Measurements from ENCODE around the gene EGF.
"Not testable (repeated sequence)": the region's sequence is repeated elsewhere in the genome, so short reads cannot be mapped to it uniquely, and the experiment has no call there.

EGF gene

GRCh38 chr4:109998867-109999584 lies 86.3 kb downstream of the EGF start:
- peak; percentile 21 for DNase-seq

GRCh38 chr4:109999585-109999912 lies 86.9 kb downstream of the EGF start:
- DNase-seq = no peak

DNA sequence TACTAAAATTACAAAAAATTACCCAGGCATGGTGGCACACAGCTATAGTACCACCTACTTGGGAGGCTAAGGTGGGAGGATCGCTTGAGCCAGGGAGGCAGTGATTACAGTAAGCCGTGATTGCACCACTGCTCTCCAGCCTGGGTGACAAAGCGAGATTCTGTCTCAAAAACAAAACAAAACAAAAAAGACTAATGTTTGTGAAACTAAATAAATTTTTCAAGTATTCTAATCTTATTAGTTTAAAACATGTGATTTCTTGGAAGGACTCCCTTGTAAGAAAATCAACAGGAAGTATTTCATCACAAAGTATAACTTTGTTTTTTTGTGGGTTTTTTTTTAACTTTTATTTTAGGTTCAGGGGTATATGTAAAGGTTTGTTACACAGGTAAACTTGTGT lies 89.6 kb downstream of the EGF start:
- DNase-seq = no peak

- no peak for DNase-seq
Observed at GRCh38 chr4:110003401-110004187, 90.9 kb downstream of the EGF start.

- DNase-seq = no peak
Observed at GRCh38 chr4:110004556-110004955, 91.9 kb downstream of the EGF start.

GRCh38 chr4:110005461-110006056 lies 92.9 kb downstream of the EGF start:
- DNase-seq = no peak

DNA sequence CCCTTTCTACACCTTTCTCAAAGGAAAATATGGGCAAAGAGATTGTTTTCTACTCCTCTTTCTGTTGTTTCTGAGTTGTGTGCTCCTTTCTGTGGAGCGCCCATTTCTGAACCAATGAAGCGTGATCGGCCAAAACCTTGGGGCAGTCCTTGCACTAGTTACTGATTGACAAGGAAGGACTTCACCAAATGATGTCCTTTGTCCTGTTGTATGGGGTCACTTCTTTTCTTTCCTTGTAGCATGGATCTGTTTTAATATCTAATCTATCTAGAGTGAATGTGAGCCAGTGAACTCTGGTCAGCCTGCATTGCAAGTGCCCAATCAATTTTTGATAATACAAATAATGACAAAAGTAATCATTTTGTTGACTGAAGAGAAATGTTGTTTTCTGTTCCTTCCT lies 94.5 kb downstream of the EGF start:
- no peak for DNase-seq

- DNase-seq = no peak
Observed at GRCh38 chr4:110008540-110008939, 95.9 kb downstream of the EGF start.

DNA sequence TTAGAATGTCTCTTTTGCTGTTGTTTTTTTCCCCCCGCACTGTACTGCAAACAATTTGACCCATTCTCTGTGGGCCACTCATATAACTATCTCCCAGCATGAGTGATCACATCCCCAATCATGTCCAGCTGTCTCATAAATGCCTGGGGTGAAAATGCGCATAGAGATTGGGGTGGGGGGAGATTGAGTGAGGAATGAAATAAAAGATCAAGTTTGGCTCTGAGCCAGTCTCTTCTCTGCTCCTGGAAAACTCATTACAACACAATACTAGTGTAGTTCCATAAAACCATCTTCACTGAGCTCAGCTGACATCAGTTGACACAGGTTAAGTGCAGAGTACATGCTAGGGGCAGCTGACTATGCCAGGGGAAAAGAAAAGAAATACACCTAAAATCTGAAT lies 96.9 kb downstream of the EGF start:
- no peak for DNase-seq

- DNase-seq = no peak
Observed at GRCh38 chr4:110010797-110011196, 98.1 kb downstream of the EGF start.

- DNase-seq = no peak
Observed at GRCh38 chr4:110012917-110013316, 100.2 kb downstream of the EGF start.

- no peak for DNase-seq
Observed at GRCh38 chr4:110014233-110014632, 101.5 kb downstream of the EGF start.

DNA sequence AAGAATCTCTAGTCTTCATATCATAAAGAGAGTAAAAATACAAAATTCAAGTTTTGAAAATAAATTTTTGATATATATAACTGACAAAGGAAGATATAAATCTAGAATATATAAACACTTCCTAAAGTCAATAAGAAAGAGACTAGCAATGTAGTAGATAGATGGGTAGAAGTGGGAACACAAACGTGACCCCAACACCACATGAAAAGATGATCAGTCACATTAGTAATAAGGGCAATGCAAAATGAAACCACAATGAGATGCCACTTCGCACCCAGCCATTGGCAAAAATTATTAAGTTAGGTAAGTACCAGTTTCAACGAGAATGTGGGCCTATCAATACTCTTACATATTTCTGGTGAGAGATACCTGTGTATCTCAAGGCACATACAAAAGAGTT lies 106.5 kb downstream of the EGF start:
- DNase-seq = no peak

DNA sequence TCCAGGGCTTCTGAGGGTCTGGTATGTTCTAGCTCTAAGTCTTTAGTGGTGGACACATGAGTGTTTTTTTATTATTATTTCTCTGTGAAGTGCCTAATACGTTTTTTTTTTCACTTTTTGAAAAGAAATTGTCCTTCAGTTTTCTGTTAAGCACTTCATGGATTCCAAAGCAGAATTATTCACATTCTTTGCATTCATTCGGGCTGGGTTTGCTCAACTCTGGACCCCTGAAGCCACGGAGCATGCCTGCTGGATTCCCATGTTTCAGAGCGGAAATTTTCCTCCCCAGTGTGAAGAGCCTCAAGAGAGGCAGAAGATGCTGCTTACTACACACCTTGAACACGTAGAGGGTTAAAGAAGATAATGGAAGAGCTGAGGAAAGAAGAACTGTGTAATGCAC lies 107.5 kb downstream of the EGF start:
- no peak for DNase-seq

DNA sequence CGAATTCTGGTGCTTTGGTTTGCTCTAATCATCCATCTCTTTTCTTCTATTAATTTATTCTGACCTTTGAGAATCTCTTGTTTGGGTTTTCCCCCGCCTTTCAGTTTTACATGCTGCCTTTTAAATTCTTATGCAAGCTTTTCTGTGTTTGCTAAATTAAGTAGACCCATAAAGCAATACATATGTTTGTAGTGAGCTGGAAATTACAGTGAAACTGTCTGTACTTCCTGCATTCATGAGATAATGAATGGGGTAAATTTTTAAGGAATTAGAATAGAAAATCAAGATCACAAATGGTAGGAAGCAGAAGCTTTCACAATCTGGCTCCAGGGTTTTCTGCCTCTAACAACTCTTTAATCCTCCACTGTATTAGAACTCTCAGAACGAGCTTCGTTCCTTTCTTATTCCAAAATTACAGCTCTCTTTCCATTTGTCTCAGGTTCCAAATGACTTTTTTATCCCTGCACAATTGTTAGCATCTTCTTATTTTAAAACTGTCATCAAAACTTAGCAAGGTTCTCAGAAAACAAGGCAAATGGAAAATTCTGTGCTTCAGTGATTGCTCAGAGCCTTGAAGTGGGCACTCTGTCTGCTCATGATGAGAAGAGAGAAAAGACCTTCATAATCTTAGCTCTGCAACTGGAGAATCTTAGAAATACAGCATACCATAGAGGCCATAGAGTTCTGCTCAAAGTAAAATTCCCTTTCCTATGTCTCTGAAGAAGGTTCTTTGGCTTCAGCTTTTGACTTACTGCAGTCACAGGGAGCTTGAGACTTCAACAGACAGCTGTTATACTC lies 108.2 kb downstream of the EGF start:
- no peak for DNase-seq

GRCh38 chr4:110022457-110022856 lies 109.8 kb downstream of the EGF start:
- no peak for DNase-seq

GRCh38 chr4:110025056-110025455 lies 112.4 kb downstream of the EGF start:
- no peak for DNase-seq

DNA sequence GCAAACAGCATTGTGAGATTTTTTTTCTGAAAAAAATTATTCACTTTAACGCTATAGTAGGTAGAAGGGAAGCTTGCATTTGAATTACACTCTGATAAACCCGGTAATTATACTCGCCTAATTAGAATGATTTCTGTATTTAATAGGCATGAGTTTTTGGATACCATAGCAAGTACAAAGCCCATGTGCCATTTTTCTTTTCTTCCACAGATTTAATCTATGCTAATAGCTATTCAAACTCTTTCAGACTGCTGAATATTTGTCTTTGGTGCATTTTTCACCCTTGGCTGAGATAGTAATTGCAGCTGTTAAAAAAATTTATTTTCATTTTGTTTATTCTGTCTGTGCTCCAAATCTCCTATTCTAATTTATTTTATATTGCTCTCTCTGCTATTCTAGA lies 113.0 kb downstream of the EGF start:
- no peak for DNase-seq

DNA sequence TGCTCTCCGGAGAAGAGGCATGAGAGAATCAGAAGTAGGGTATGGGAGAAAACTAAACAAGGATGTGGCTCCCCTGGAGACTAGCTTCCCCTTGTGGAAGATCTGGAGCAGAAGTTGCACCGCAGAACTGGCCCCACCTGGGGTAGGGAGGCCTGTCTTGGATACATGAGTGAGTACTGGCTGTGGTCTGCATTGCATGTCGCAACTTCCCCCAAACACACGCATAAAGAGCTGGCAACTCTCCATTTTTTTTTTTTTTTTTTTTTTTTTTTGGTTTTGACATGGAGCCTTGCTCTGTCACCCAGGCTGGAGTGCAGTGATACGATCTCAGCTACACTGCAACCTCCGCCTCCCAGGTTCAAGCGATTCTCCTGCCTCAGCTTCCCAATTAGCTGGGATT lies 119.9 kb downstream of the EGF start:
- no peak for DNase-seq

- DNase-seq = no peak
Observed at GRCh38 chr4:110033355-110034025, 120.8 kb downstream of the EGF start.

DNA sequence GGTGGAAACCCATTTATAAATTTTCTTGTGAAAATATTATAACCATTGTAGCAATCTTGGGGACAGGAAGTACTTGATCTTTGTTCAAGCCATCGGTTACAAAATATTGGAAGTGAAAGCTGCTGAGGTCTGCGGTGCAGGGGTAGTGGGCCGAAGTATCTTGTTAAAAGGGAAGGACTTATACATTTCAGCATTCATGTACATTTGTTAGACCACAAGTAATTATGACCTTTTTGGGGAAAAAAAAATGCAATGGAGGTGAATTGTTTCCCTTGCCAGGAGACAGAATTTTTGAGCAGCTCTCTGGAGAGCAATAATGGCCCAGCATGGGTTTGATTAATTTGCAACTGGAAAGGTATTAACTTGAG lies 121.3 kb downstream of the EGF start:
- DNase-seq = no peak

DNA sequence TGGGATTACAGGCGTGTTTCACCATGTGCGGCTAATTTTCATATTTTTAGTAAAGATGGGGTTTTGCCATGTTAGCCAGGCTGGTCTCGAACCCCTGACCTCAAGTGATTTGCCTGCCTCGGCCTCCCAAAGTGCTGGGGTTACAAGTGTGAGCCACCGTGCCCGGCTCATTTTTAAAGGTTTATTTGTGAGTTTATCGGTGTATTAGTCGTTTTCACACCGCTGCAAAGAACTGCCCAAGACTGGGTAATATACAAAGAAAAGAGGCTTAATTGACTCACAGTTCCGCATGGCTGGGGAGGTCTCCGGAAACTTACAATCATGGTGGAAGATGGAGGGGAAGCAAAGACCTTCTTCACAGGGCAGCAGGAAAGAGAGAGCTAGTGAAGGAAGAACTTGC lies 126.5 kb downstream of the EGF start:
- DNase-seq = not testable (repeated sequence)

GRCh38 chr4:110041735-110042134 lies 129.1 kb downstream of the EGF start:
- DNase-seq = no peak
